Uterus (tissue), 2 donors: ENCODE results near the gene MAP1LC3C.

Experiments used
- POLR2A ChIP-seq, 2 donors: fragments of 450-650 bp; IDR thresholded peaks; one replicate each; pipeline ENCODE4 v1.6.1; 2016; ENCODE audit warnings: antibody characterized with exemption in 2 of 2, mild to moderate bottlenecking in 1 of 2, moderate library complexity in 1 of 2
- TF ChIP-seq, protein P1 (sequence below), 4 experiments: fragments of 200-600 bp in 2 of 4; fragments of 450-650 bp in 2 of 4; sonication (generic) in 2 of 4; IDR thresholded peaks; one replicate each; pipeline ENCODE4 v1.5.1; 2016 to 2019; ENCODE audit warnings: antibody characterized with exemption in 4 of 4, mild to moderate bottlenecking in 2 of 4, moderate library complexity in 1 of 4

DNA sequence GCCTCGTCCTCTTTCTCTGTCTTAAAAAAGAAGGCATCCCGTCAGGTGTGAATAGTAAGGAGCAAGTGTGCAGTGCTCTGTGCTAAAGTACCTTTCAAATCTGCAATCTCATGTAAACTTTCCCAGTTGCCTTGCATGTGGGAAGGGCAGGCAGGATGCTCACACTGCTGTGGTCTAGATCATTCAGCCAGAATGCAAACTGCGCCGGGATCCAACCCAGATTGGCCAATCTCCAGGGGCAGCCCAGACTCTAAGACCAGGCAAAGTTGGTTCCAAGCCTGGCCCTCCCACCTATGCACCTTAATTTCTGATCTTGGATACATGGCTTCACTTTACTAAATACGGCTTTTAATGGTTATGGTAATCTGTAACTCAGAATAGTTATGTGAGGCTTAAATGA is 3.2 kb upstream of the MAP1LC3C start:
- TF ChIP-seq, protein P1, sequence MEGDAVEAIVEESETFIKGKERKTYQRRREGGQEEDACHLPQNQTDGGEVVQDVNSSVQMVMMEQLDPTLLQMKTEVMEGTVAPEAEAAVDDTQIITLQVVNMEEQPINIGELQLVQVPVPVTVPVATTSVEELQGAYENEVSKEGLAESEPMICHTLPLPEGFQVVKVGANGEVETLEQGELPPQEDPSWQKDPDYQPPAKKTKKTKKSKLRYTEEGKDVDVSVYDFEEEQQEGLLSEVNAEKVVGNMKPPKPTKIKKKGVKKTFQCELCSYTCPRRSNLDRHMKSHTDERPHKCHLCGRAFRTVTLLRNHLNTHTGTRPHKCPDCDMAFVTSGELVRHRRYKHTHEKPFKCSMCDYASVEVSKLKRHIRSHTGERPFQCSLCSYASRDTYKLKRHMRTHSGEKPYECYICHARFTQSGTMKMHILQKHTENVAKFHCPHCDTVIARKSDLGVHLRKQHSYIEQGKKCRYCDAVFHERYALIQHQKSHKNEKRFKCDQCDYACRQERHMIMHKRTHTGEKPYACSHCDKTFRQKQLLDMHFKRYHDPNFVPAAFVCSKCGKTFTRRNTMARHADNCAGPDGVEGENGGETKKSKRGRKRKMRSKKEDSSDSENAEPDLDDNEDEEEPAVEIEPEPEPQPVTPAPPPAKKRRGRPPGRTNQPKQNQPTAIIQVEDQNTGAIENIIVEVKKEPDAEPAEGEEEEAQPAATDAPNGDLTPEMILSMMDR (IDR thresholded peaks at IDR 0.05) = no peak
- no peak for TF ChIP-seq POLR2A (IDR thresholded peaks at IDR 0.05)
